ENCODE data around the gene KCNQ2. TPM values are rescaled to one million over a fixed set of nuclear protein-coding genes. Genes with fewer than 3 reads are reported as not detected.

The KCNQ2 gene
- total RNA-seq, 1 donor, result 0.36 TPM

DNA sequence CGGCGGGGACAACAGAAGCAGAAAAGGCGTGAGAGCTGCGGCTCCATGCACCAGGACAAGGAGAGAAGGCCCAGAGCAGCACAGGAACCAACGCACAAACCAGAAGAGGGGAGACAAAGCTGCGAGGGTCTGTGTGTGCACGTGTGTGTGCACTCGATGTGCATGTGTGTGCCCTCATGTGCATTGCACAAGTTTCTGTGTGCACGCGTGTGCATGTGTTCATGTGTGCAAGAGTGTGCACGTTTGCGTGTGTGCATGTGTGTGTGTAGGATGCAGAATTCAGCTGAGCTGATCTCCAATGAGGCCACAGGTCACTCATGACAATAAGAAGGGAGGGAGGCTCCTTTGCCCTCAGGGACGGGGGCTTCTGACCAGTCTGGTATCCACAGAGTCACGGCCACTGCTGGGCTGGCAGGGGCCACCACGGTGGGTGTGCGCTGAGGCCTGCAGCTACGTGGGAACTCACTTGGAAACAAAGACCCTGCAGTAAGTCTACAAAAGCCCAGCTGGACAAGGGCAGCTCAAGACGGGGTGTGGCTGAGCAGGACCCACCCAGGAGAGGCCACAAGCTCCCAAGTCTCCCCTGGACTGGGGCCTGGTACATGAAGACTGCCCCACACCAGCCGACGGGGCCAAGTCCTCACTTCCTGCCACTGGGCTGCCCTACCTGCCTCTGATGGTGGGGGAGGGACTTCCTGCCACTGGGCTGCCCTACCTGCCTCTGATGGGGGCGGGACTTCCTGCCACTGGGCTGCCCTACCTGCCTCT is 63.2 kb downstream of the KCNQ2 start:
- H3K27ac ChIP-seq (ENCODE audit: low read depth, low read length), result no peak overlapping the region
- no peaks in the 10 kb centered on the region for H3K36me3 ChIP-seq (ENCODE audit: insufficient read depth, low read length)

DNA sequence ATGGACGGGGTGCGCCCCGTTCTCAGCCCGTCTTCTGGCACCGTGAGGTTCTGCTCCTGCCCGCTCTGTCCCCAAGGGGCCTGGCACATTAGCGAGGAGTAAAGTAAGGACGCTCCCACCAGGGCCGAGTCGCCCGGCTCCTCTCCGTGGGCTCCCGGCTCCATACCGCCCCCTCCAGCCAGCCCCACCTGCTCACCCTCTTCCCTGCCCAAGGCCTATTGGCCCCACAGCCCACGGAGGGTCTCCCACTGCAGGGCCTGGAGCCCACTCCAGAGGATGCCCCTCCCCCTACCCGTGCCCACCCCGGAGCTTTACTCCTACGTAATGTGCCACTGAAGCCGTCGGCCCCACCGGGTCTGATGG is 63.8 kb downstream of the KCNQ2 start:
- Histone ChIP-seq H4K20me1 (ENCODE audit: insufficient read depth, low read length) (no peaks in the 10 kb centered on the region), H3K27me3 (ENCODE audit: insufficient read depth, low read length) (no peaks in the 10 kb centered on the region), H3K36me3 (ENCODE audit: insufficient read depth, low read length) (no peaks in the 10 kb centered on the region), H3K4me1 (ENCODE audit: insufficient read depth, low read length) (no peaks in the 10 kb centered on the region), H3K4me2 (ENCODE audit: insufficient read depth, low read length) (no peak overlapping the region), H3K27ac (ENCODE audit: low read depth, low read length) (no peak overlapping the region), H2AFZ (ENCODE audit: low read length) (no peak overlapping the region), H3K4me3 (ENCODE audit: insufficient read depth, low read length) (no peak overlapping the region), H3K9me3 (ENCODE audit: low read depth, low read length) (no peaks in the 10 kb centered on the region), H3K79me2 (ENCODE audit: insufficient read depth, low read length) (no peaks in the 10 kb centered on the region)
- no peak for DNase-seq (ENCODE audit: insufficient read length, low spot score, missing footprints)
- TF ChIP-seq, protein P1, sequence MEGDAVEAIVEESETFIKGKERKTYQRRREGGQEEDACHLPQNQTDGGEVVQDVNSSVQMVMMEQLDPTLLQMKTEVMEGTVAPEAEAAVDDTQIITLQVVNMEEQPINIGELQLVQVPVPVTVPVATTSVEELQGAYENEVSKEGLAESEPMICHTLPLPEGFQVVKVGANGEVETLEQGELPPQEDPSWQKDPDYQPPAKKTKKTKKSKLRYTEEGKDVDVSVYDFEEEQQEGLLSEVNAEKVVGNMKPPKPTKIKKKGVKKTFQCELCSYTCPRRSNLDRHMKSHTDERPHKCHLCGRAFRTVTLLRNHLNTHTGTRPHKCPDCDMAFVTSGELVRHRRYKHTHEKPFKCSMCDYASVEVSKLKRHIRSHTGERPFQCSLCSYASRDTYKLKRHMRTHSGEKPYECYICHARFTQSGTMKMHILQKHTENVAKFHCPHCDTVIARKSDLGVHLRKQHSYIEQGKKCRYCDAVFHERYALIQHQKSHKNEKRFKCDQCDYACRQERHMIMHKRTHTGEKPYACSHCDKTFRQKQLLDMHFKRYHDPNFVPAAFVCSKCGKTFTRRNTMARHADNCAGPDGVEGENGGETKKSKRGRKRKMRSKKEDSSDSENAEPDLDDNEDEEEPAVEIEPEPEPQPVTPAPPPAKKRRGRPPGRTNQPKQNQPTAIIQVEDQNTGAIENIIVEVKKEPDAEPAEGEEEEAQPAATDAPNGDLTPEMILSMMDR (IDR thresholded peaks at IDR 0.05; ENCODE audit: extremely low read depth, low read depth, low read length), result no peak

More for the DNA sequence above, 63.2 kb downstream of the KCNQ2 start:
- H3K4me3 ChIP-seq (ENCODE audit: insufficient read depth, low read length), result no peak overlapping the region
- no peak overlapping the region for H3K4me2 ChIP-seq (ENCODE audit: insufficient read depth, low read length)
- no peaks in the 10 kb centered on the region for H3K4me1 ChIP-seq (ENCODE audit: insufficient read depth, low read length)
- TF ChIP-seq, protein P1 (IDR thresholded peaks at IDR 0.05; ENCODE audit: extremely low read depth, low read depth, low read length), result no peak
- no peaks in the 10 kb centered on the region for H4K20me1 ChIP-seq (ENCODE audit: insufficient read depth, low read length)
- no peaks in the 10 kb centered on the region for H3K9me3 ChIP-seq (ENCODE audit: low read depth, low read length)
- H3K79me2 ChIP-seq (ENCODE audit: insufficient read depth, low read length), result no peaks in the 10 kb centered on the region
- H3K27me3 ChIP-seq (ENCODE audit: insufficient read depth, low read length), result no peaks in the 10 kb centered on the region
- no peak for DNase-seq (ENCODE audit: insufficient read length, low spot score, missing footprints)
- no peak overlapping the region for H2AFZ ChIP-seq (ENCODE audit: low read length)

DNA sequence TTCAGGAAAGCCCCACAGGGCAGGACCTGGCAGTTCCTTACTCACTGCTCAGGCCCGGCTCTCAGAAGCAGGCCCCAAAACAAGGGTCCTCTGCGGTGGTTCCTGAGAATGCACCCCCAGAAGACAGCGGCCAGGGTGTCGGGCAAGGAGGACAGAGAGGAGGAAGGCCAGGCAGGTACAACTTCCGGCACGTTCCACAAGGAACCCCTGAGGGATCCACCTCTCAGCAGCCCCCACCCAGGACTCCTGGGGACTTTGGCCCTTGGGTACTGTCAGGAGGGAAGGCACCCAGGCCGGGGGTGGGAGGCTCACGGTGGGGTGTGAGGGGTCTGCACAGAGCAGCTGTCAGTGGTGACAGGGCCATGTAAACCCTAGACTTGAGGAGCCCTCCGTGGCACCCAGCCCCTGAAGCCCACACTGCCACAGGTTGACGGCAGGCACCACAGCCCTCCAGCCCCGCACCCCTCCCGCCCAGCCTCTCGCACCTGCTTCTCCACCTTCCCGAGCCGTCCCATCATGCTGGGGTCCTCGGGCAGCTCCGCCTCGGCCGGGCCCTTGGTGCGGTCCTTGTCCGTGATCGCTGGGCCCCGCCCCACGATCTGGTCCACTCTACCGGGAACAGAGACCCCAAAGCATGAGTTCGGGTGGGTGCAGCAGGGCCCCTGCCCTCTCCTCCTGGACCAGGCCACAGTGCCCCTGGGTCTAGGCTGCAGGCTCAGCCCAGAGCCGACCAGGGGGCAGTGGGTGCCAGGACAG is 64.3 kb downstream of the KCNQ2 start:
- DNase-seq (ENCODE audit: insufficient read length, low spot score, missing footprints), result no peak
- Histone ChIP-seq H3K4me3 (ENCODE audit: insufficient read depth, low read length) (no peak overlapping the region), H2AFZ (ENCODE audit: low read length) (no peak overlapping the region), H3K4me1 (ENCODE audit: insufficient read depth, low read length) (no peaks in the 10 kb centered on the region), H3K9me3 (ENCODE audit: low read depth, low read length) (no peaks in the 10 kb centered on the region), H3K36me3 (ENCODE audit: insufficient read depth, low read length) (no peaks in the 10 kb centered on the region), H3K79me2 (ENCODE audit: insufficient read depth, low read length) (no peaks in the 10 kb centered on the region), H4K20me1 (ENCODE audit: insufficient read depth, low read length) (no peaks in the 10 kb centered on the region), H3K27me3 (ENCODE audit: insufficient read depth, low read length) (no peaks in the 10 kb centered on the region), H3K27ac (ENCODE audit: low read depth, low read length) (no peak overlapping the region), H3K4me2 (ENCODE audit: insufficient read depth, low read length) (no peak overlapping the region)
- TF ChIP-seq, protein P1 (IDR thresholded peaks at IDR 0.05; ENCODE audit: extremely low read depth, low read depth, low read length), result no peak

DNA sequence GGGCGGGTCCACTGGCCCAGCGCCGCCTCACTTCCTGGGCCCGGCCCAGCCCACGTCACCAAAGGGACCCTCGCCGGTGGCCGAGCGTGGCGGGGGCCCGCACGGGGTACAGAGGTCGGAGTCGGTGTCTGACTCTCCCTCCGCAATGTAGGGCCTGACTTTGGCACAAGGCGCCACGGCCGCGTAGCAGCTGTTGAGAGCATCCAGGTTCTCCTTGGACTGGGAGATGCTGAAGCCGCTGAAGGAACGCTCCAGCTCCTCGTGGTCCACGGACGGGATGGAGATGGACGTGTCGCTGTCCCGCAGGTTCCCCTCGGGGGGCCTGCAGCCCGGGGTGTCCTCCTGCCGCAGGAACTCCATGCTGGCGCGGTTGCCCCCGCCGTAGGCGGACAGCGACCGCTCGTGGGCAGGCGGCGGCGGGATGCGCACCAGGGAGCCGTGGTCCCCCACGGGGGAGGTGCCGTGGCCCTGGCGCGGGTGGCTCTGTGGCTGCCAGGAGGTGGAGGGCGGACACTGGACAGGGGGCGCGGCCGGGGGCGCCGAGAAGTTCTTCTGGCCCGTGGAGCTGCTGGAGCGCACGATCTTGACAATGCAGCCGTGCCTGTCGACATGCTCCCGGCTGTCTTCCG is 65.7 kb downstream of the KCNQ2 start:
- H3K9me3 ChIP-seq (ENCODE audit: low read depth, low read length), result no peaks in the 10 kb centered on the region
- H3K4me1 ChIP-seq (ENCODE audit: insufficient read depth, low read length), result no peaks in the 10 kb centered on the region
- DNase-seq (ENCODE audit: insufficient read length, low spot score, missing footprints), result no peak
- no peaks in the 10 kb centered on the region for H3K27me3 ChIP-seq (ENCODE audit: insufficient read depth, low read length)
- H3K27ac ChIP-seq (ENCODE audit: low read depth, low read length), result no peak overlapping the region
- no peak overlapping the region for H2AFZ ChIP-seq (ENCODE audit: low read length)
- H3K4me2 ChIP-seq (ENCODE audit: insufficient read depth, low read length), result no peak overlapping the region
- no peaks in the 10 kb centered on the region for H4K20me1 ChIP-seq (ENCODE audit: insufficient read depth, low read length)
- no peaks in the 10 kb centered on the region for H3K36me3 ChIP-seq (ENCODE audit: insufficient read depth, low read length)
- no peaks in the 10 kb centered on the region for H3K79me2 ChIP-seq (ENCODE audit: insufficient read depth, low read length)
- H3K4me3 ChIP-seq (ENCODE audit: insufficient read depth, low read length), result no peak overlapping the region
- TF ChIP-seq, protein P1 (IDR thresholded peaks at IDR 0.05; ENCODE audit: extremely low read depth, low read depth, low read length), result no peak

Measured in osteoblast (primary cell).